BLaER1 treated with 17β-estradiol and CSF1 and Interleukin-3, amounts not matched to agents 10 nM and 100 nM (cell line): ENCODE measurements around the gene FHOD3.
"Not testable (repeated sequence)": the region's sequence is repeated elsewhere in the genome, so short reads cannot be mapped to it uniquely, and the experiment has no call there.

Experiments
- H3K27ac ChIP-seq, 11 experiments: shearing (Covaris generic); formaldehyde crosslinking; 2 replicates each; pipeline ENCODE4 v1.8.1; 2022
- H3K27me3 ChIP-seq, 11 experiments: shearing (Covaris generic); formaldehyde crosslinking; 2 replicates each; pipeline ENCODE4 v1.8.1; 2022
- H3K36me3 ChIP-seq, 11 experiments: shearing (Covaris generic); formaldehyde crosslinking; 2 replicates each; pipeline ENCODE4 v1.8.1; 2022
- H3K4me1 ChIP-seq, 10 experiments: shearing (Covaris generic); formaldehyde crosslinking; 2 replicates each; pipeline ENCODE4 v1.8.1; 2022
- H3K4me2 ChIP-seq, 11 experiments: shearing (Covaris generic); formaldehyde crosslinking; 2 replicates each; pipeline ENCODE4 v1.8.1; 2022
- H3K4me3 ChIP-seq, 10 experiments: shearing (Covaris generic); formaldehyde crosslinking; 2 replicates each; pipeline ENCODE4 v1.8.1; 2022
- H3K9ac ChIP-seq, 11 experiments: shearing (Covaris generic); formaldehyde crosslinking; 2 replicates each; pipeline ENCODE4 v1.8.1; 2022
- H3K9me3 ChIP-seq, 11 experiments: shearing (Covaris generic); formaldehyde crosslinking; replicated peaks in 1 of 11; 2 replicates each; pipeline ENCODE4 v1.8.1; 2022
- H4K20me1 ChIP-seq, 11 experiments: shearing (Covaris generic); formaldehyde crosslinking; 2 replicates each; pipeline ENCODE4 v1.8.1; 2022
- Cebpa-rat ChIP-seq, 11 experiments: shearing (Covaris generic); IDR thresholded peaks; 2 replicates each; pipeline ENCODE4 v1.8.1; 2022

FHOD3 gene

GRCh38 chr18:36349552-36349951 is 52.0 kb downstream of the FHOD3 start:
- Histone ChIP-seq H3K4me3 (no peak overlapping the region), H3K4me2 (no peak overlapping the region), H4K20me1 (no peaks in the 10 kb centered on the region), H3K36me3 (no peaks in the 10 kb centered on the region), H3K4me1 (no peaks in the 10 kb centered on the region), H3K9me3 (peaks cover 0 to 11% (median 6%) of the 10 kb centered on the region in 11 experiments; a peak in 6 of 22 replicates), H3K27ac (no peak overlapping the region), H3K27me3 (no peaks in the 10 kb centered on the region), H3K9ac (no peak overlapping the region)
- TF ChIP-seq Cebpa-rat (IDR thresholded peaks at IDR 0.05) = no peak

DNA sequence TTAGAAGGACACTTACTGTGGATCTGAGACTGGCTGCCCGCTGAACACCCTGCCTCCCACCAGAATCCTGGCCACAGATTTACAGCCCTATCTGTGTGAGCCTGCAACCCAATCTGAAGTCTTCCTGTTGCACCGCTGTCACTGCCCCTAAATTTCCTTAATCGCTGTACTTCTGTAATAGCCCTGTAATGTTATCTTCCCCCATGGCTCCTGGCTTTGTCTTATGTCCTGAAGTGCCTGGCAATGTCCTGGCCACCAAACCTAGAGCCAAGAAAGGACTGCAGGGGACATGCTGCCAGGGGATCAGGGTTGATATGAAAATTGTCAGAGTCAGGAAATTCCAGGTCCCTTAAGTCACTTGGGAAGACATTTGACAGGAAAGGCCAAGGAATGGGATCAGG is 52.7 kb downstream of the FHOD3 start:
- Histone ChIP-seq H3K4me1 (peaks cover 0 to under 1% (median 0%) of the 10 kb centered on the region in 10 experiments; a peak in 1 of 20 replicates), H3K4me2 (no peak overlapping the region), H3K36me3 (no peaks in the 10 kb centered on the region), H3K27me3 (no peaks in the 10 kb centered on the region), H3K4me3 (no peak overlapping the region), H4K20me1 (no peaks in the 10 kb centered on the region), H3K9me3 (peaks cover 0 to 12% (median 6%) of the 10 kb centered on the region in 11 experiments; a peak in 6 of 22 replicates), H3K27ac (no peak overlapping the region), H3K9ac (no peak overlapping the region)
- TF ChIP-seq Cebpa-rat (IDR thresholded peaks at IDR 0.05) = no peak

DNA sequence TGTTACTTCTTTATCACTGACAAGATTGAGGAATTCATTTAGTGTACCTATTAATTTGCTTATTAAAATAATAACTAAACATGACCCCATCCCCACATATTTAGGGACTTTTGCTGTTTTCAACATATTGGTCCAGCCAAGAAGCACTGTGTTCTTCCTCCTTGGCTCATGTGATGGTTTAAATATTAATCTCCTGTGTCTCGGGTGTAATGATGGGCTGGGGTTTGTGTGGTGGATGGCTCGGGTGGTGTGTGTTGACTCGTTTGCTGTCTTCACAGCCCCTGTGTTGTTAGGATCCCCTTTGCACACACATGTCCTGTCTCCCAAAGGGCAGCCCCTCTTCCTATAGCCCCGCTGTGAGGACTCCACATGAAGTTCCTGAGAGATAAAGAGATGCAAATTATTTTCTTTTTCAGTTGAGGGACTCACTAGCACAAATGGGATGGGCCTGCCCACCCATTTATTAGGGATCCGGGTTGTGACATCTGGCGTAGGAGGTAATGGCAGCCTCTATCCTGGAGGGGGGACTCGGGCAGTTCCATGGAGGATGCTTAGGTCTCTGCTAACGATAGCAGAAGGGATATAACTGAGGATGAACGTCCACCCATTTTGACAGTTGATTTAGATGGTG is 53.4 kb downstream of the FHOD3 start:
- Histone ChIP-seq H3K27ac (no peak overlapping the region), H3K4me1 (peaks cover 0 to 7% (median 0%) of the 10 kb centered on the region in 10 experiments; a peak in 1 of 20 replicates), H3K36me3 (no peaks in the 10 kb centered on the region), H3K9me3 (peaks cover 0 to 12% (median 6%) of the 10 kb centered on the region in 11 experiments; a peak in 6 of 22 replicates), H3K4me2 (no peak overlapping the region), H3K27me3 (no peaks in the 10 kb centered on the region), H4K20me1 (no peaks in the 10 kb centered on the region), H3K4me3 (no peak overlapping the region), H3K9ac (no peak overlapping the region)
- TF ChIP-seq Cebpa-rat (IDR thresholded peaks at IDR 0.05) = no peak

DNA sequence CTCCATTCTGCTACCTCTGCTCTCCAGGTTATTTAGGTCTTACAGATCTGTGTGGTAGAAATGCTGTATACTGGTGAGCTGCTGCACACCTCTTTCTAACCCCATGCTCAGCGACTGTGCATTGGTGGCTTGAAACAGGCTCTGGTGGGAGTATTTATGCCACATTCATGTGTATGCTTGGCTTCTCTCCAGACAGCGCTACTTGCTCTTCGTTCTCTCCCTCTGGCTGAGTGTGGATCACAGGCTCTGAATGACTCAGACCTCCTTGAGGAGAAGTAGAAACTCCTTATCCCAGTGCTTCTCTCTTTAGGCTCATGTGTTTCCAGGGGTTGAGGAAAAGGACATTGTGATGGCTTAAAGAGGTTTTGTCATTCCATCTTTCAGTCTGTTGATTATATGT is 54.9 kb downstream of the FHOD3 start:
- Histone ChIP-seq H4K20me1 (no peaks in the 10 kb centered on the region), H3K4me1 (peaks cover 0 to 7% (median 0%) of the 10 kb centered on the region in 10 experiments; a peak in 1 of 20 replicates), H3K4me3 (no peak overlapping the region), H3K9me3 (peaks cover 0 to 12% (median 6%) of the 10 kb centered on the region in 11 experiments; a peak in 6 of 22 replicates), H3K4me2 (no peak overlapping the region), H3K27ac (no peak overlapping the region), H3K27me3 (no peaks in the 10 kb centered on the region), H3K9ac (no peak overlapping the region), H3K36me3 (no peaks in the 10 kb centered on the region)
- no peak for TF ChIP-seq Cebpa-rat (IDR thresholded peaks at IDR 0.05)

DNA sequence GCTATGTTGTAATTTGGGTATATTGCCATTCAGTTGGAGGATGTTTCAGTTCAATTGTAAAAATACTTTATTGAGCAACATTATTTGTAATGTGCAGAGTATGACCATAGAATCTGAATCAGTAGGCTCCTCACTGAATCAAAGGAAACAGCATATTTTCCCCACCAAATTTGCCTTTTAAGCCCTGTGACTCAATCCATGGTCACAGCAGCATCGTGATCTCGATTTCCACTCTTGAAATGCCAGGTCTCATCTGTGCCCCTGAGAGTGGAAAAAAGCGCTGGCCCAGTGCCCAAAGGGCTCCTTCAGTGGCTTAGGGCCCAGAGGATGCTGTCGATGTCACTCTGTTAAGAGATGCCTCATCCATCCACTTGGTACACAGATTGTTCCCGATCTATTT is 57.5 kb downstream of the FHOD3 start:
- peaks cover 0 to 7% (median 0%) of the 10 kb centered on the region in 10 experiments; a peak in 1 of 20 replicates for H3K4me1 ChIP-seq
- H3K27ac ChIP-seq = no peak overlapping the region
- no peak overlapping the region for H3K9ac ChIP-seq
- no peak for TF ChIP-seq Cebpa-rat (IDR thresholded peaks at IDR 0.05)
- H3K36me3 ChIP-seq = no peaks in the 10 kb centered on the region
- no peak overlapping the region for H3K4me3 ChIP-seq
- H4K20me1 ChIP-seq = no peaks in the 10 kb centered on the region
- H3K27me3 ChIP-seq = no peaks in the 10 kb centered on the region
- peaks cover 0 to 12% (median 6%) of the 10 kb centered on the region in 11 experiments; a peak in 6 of 22 replicates for H3K9me3 ChIP-seq
- H3K4me2 ChIP-seq = no peak overlapping the region

GRCh38 chr18:36355511-36355910 is 58.0 kb downstream of the FHOD3 start:
- Histone ChIP-seq H3K4me2 (no peak overlapping the region; a peak in 1 of 22 replicates), H3K4me3 (no peak overlapping the region), H3K27me3 (no peaks in the 10 kb centered on the region), H3K9me3 (peaks cover 0 to 12% (median 6%) of the 10 kb centered on the region in 11 experiments; a peak in 6 of 22 replicates), H3K4me1 (peaks cover 0 to 7% (median 0%) of the 10 kb centered on the region in 10 experiments; a peak in 1 of 20 replicates), H3K36me3 (no peaks in the 10 kb centered on the region), H3K9ac (no peak overlapping the region), H4K20me1 (no peaks in the 10 kb centered on the region), H3K27ac (no peak overlapping the region)
- TF ChIP-seq Cebpa-rat (IDR thresholded peaks at IDR 0.05) = no peak

DNA sequence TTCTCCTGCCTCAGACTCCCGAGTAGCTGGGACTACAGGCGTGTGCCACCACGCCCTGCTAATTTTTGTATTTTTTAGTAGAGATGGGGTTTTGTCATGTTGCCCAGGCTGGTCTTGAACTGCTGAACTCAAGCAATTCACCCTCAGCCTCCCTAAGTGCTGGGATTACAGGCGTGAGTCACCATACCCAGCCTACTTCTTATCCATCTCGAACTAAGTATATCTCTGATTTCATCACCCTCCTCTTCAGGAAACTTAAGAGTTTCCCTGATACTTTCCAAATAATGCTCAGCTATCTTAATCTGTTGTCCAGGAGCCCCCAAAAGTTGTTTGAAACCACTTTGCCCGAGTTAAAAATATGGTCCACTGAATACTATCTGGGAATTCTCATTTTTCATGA is 59.2 kb downstream of the FHOD3 start:
- not testable (repeated sequence) for H3K4me3 ChIP-seq, H3K36me3 ChIP-seq, H3K4me1 ChIP-seq, H3K9ac ChIP-seq, H4K20me1 ChIP-seq, H3K27me3 ChIP-seq, H3K27ac ChIP-seq, H3K4me2 ChIP-seq
- H3K9me3 ChIP-seq = peaks cover 0 to 12% (median 6%) of the 10 kb centered on the region in 11 experiments; a peak in 6 of 22 replicates

- no peak for TF ChIP-seq Cebpa-rat (IDR thresholded peaks at IDR 0.05)
- no peak overlapping the region for H3K27ac ChIP-seq
- no peaks in the 10 kb centered on the region for H3K27me3 ChIP-seq
- H4K20me1 ChIP-seq = no peaks in the 10 kb centered on the region
- peaks cover 0 to 19% (median 12%) of the 10 kb centered on the region in 11 experiments; a peak in 12 of 22 replicates for H3K9me3 ChIP-seq
- no peak overlapping the region for H3K4me2 ChIP-seq
- H3K4me3 ChIP-seq = no peak overlapping the region
- H3K9ac ChIP-seq = no peak overlapping the region
- no peaks in the 10 kb centered on the region for H3K36me3 ChIP-seq
- H3K4me1 ChIP-seq = peaks cover 0 to 7% (median 0%) of the 10 kb centered on the region in 10 experiments; a peak in 1 of 20 replicates
Observed at GRCh38 chr18:36358141-36358540, 60.6 kb downstream of the FHOD3 start.

- Histone ChIP-seq H3K4me1 (peaks cover 0 to 6% (median 0%) of the 10 kb centered on the region in 10 experiments; a peak in 1 of 20 replicates), H3K9ac (no peak overlapping the region), H3K4me2 (no peak overlapping the region)
Observed at GRCh38 chr18:36360256-36360909, 62.9 kb downstream of the FHOD3 start.

More at GRCh38 chr18:36360256-36360909, 62.9 kb downstream of the FHOD3 start:
- no peak for TF ChIP-seq Cebpa-rat (IDR thresholded peaks at IDR 0.05)
- no peaks in the 10 kb centered on the region for H3K27me3 ChIP-seq
- no peaks in the 10 kb centered on the region for H3K36me3 ChIP-seq
- H3K9me3 ChIP-seq = peaks cover 0 to 14% (median 5%) of the 10 kb centered on the region in 11 experiments; a peak in 11 of 22 replicates
- H3K27ac ChIP-seq = no peak overlapping the region
- no peaks in the 10 kb centered on the region for H4K20me1 ChIP-seq
- H3K4me3 ChIP-seq = no peak overlapping the region
